GM21381 (cell line): ENCODE data around the gene SLX4IP.
"Not testable (repeated sequence)": the region's sequence is repeated elsewhere in the genome, so short reads cannot be mapped to it uniquely, and the experiment has no call there.

Source experiments
- ATAC-seq: cut with Tn5 transposase; IDR thresholded peaks from one replicate; pipeline ENCODE4 v1.9.1; 2021; ENCODE audit warnings: mild to moderate bottlenecking, moderate library complexity; ENCODE audit not compliant: unreplicated experiment

SLX4IP gene

GRCh38 chr20:10595985-10596384 is 160.9 kb downstream of the SLX4IP start:
- no peak for ATAC-seq

GRCh38 chr20:10596710-10597121 is 161.6 kb downstream of the SLX4IP start:
- no peak for ATAC-seq

GRCh38 chr20:10597637-10598036 is 162.5 kb downstream of the SLX4IP start:
- no peak for ATAC-seq

GRCh38 chr20:10602221-10602871 is 167.2 kb downstream of the SLX4IP start:
- ATAC-seq: no peak

- ATAC-seq: no peak
These were observed 168.3 kb downstream of the SLX4IP start for GRCh38 chr20:10603378-10603777.

- no peak for ATAC-seq
These were observed 169.1 kb downstream of the SLX4IP start for GRCh38 chr20:10603971-10604864.

- no peak for ATAC-seq
These were observed 169.8 kb downstream of the SLX4IP start for GRCh38 chr20:10604865-10605440.

- ATAC-seq: no peak
These were observed 170.6 kb downstream of the SLX4IP start for GRCh38 chr20:10605547-10606195.

GRCh38 chr20:10609276-10609675 is 174.2 kb downstream of the SLX4IP start:
- ATAC-seq: no peak

- ATAC-seq: no peak
These were observed 174.7 kb downstream of the SLX4IP start for GRCh38 chr20:10609770-10610169.

- ATAC-seq: no peak
These were observed 175.1 kb downstream of the SLX4IP start for GRCh38 chr20:10610251-10610650.

- ATAC-seq: peak; percentile 64
These were observed 176.3 kb downstream of the SLX4IP start for GRCh38 chr20:10611357-10611756.

GRCh38 chr20:10613426-10613825 is 178.3 kb downstream of the SLX4IP start:
- ATAC-seq: not testable (repeated sequence)

- ATAC-seq: no peak
These were observed 178.8 kb downstream of the SLX4IP start for GRCh38 chr20:10613911-10614310.

GRCh38 chr20:10616212-10616611 is 181.1 kb downstream of the SLX4IP start:
- no peak for ATAC-seq

- ATAC-seq: not testable (repeated sequence)
These were observed 182.5 kb downstream of the SLX4IP start for GRCh38 chr20:10617549-10618133.

- no peak for ATAC-seq
These were observed 183.6 kb downstream of the SLX4IP start for GRCh38 chr20:10618611-10619245.

- ATAC-seq: no peak
These were observed 184.3 kb downstream of the SLX4IP start for GRCh38 chr20:10619427-10619826.

- no peak for ATAC-seq
These were observed 186.0 kb downstream of the SLX4IP start for GRCh38 chr20:10621149-10621548.

- ATAC-seq: no peak
These were observed 187.7 kb downstream of the SLX4IP start for GRCh38 chr20:10622657-10623418.
